ENCODE data around the gene C1GALT1C1L. TPM values are rescaled to one million over a fixed set of nuclear protein-coding genes. Genes with fewer than 3 reads are reported as not detected.
"Not testable (repeated sequence)": the region's sequence is repeated elsewhere in the genome, so short reads cannot be mapped to it uniquely, and the experiment has no call there.

The C1GALT1C1L gene
- total RNA-seq, 1 donor from 2014 or later = 0.47 TPM

DNA sequence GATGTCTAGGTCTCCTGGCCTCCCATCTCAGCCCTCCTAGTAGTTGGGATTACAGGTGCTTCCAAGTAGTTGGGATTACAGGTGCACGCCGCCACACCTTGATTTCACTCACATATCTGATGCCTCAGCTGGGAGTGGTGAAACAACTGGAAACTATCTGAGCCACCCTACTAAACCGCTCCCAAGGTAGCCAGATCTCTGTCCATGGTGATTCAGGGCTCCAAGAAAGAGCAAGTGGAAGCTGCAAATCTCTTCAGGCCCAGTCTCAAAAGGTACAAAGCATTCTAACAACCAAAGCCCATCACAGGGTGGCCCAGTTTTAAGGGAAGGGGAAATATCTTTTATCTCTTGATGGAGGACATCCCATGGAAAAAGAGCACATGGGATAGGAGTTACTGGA is 19.0 kb downstream of the C1GALT1C1L start:
- no peak for DNase-seq (ENCODE audit: extremely low read depth, low read depth, low spot score)

DNA sequence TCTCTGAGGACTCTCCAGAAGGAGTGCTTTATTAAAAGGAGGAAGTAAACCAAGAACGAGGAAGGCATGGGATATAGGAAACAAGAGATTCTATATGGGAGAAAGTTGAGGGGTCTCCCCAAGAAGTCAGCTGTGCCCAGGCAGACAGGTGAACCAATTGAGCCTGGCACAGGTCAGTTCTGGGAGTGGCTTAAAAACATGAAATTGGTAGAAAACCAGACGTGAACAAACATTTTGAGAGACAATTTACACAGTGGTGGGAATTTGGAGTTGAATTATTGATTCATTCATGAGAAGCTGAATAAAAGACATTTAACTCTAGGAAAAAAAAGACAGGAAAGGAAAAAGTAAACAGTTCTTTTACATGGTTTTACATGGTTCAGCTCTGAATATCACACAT is 22.7 kb downstream of the C1GALT1C1L start:
- no peak for DNase-seq (ENCODE audit: extremely low read depth, low read depth, low spot score)

DNA sequence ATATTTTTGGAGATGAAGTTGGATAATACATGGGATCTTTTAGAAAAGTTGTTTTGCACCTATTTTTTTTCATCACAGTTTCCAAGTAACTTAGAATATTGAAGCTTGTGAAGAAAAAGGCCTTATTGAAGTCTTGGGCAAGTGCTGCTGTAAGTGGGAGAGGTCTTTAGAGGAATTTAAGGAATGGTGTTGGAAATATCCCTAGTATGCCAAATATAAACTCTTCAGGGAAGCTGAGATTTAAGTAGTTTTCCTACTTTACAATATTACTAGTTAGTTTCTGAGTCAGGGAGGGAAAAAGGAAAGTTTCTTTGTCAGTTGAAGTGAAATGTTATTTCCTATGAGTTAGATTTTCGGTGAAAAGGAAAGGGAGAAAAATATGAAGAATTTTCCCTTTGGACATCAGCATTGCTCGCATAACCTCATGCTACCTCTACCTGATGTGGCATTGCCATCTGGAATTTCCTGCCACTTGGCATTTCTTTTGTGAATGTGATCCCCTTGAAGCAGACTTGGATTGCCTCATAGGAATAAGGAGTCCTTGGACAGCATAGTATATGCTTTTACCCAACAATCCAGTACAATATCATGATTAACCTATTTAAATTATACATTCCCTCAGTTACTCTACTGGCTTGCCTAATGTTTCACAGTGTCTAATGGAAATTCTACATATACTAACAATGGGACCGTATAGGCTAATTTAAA is 27.1 kb downstream of the C1GALT1C1L start:
- no peak for DNase-seq (ENCODE audit: extremely low read depth, low read depth, low spot score)

DNA sequence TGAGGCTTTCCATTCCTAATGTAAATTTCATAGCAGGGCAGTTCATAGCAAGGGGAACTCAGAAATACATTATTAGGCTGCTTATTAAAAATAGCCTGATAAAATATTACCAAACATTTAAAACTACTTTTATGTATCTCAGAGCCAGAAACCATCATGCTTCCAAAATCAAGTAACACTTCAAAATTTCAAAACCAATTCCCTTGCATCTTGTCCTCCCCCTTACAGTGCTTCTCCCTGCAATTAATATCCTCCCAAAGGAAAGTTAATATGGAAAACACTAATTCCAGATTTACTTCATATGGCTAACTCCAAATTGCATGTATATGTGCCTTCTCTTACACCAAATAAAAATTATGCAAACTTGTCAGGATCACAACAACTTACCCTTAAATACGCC is 32.5 kb downstream of the C1GALT1C1L start:
- DNase-seq (ENCODE audit: extremely low read depth, low read depth, low spot score) = no peak

DNA sequence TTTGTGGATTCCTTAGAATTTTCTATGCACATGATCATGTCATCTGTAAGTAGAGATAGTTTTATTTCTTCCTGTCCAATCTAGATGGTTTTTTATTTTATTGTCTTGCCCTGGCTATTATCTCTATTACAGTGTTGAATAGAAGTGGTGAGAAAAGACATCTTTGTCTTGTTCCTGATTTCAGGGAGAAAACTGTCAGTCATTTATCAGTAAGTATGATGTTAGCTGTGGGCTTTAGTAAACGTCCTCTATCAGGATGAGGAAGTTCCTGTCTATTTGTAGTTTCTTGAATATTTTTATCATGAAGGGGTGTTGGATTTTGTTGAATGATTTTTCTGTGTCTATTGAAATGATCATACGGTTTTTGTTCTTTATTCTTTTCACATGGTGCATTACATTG is 33.9 kb downstream of the C1GALT1C1L start:
- no peak for DNase-seq (ENCODE audit: extremely low read depth, low read depth, low spot score)

DNA sequence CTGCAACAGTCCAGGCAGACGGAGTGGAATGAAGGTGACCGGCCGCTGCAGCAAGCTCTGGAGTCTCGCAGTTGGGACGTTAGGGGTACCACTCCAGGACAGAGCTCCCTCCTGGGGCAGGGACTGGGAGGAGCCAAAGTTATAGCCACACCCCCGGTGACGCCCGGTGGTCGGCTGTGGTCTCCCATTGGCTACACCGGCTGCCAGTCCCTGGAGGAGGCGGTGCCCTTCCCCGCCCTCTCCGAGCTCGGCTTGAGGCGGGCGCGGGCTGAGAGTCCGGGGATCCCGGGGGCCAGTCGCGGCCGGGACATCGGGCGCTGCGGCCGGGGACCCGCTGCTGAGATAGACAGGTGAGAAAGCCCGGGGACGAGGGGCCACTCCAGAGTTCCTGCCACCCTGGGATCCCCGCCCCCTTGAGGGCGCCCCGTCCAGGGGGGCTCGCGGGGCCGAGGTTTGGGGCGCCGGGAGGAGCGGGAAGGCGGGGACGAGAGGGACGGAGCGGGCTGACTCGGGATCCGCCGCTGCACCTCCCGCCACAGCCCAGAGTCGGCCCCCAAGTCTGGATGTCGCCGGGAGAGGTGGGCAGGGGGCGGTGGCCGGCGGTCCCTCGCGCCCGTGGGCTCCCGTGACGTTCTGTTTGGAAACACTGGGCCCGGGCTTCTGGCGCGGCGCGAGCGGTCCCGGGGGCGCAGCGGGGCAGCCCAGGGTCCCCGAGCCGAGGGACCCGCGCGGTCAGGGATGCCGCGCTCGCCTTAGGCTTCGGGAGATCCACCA is 39.0 kb downstream of the C1GALT1C1L start, which contains the start of gene PLEKHH2:
TSS of gene PLEKHH2 (plus strand) at position 231 of the 774 bp plus-strand sequence. CDS start 7,414 bp downstream, outside the sequence.
- DNase-seq (ENCODE audit: extremely low read depth, low read depth, low spot score) = peak; percentile 20

DNA sequence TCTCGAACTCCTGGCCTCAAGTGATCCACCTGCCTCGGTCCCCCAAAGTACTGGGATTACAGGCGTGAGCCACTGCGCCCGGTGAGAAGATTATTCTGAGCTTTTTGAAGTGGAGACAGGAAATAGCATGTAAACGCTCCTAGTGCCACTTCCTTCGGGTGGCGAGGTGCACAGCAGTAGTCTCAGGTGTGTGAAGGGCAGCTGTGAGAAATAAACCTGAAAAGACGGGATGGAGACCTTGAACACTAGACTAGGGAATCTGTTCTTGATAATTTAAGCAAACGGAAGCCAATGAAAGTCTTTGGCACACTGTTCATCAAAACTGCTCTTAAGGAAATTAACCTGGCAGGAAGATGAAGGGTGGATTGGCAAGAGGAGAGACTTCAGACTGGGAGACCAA is 39.6 kb downstream of the C1GALT1C1L start:
- no peak for DNase-seq (ENCODE audit: extremely low read depth, low read depth, low spot score)

DNA sequence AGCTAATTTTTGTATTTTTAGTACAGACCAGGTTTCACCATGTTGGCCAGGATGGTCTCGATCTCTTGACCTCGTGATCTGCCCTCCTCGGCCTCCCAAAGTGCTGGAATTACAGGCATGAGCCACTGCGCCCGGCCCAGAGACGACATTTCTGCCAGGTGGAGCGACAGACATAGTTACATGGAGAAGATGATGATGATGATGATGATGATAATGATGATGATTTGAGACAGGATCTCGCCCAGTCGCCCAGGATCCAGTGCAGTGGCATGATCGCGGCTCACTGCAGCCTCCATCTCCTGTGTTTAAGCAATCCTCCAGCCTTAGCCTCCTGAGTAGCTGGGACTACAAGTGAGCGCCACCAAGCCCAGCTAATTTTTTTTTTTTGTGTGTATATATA is 40.1 kb downstream of the C1GALT1C1L start:
- not testable (repeated sequence) for DNase-seq (ENCODE audit: extremely low read depth, low read depth, low spot score)

DNA sequence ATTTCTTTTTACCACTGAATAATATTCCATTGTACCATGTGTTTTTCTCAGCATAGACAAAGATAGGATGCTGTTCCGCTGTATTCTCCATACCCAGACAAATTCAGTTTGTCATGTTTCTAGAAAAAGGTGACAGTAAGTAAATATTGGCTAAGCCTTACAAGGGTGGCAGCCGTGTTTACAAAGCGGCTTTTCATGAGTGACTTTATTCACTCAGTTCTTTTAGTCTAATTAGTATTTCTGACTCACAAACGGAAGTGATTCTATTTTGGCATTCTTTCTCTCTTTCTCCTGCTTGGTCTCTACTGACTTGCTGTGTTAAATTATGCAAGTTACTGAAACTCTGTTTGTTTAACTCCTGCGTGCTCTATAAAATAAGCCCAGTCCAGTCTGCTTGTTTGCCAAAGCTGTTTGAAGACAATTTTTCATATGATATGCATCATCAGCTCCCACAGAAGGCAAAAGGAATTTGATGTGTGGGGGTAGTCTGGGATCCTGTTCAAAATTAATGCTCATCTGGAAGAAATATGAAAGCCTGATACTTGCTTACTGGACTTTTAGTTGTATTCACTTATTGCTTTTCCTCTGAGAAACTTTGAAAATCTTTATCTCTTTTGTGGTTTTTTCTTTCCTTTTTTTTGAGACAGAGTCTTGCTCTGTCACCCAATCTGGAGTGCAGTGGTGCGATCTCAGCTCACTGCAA is 41.5 kb downstream of the C1GALT1C1L start:
- DNase-seq (ENCODE audit: extremely low read depth, low read depth, low spot score) = no peak

DNA sequence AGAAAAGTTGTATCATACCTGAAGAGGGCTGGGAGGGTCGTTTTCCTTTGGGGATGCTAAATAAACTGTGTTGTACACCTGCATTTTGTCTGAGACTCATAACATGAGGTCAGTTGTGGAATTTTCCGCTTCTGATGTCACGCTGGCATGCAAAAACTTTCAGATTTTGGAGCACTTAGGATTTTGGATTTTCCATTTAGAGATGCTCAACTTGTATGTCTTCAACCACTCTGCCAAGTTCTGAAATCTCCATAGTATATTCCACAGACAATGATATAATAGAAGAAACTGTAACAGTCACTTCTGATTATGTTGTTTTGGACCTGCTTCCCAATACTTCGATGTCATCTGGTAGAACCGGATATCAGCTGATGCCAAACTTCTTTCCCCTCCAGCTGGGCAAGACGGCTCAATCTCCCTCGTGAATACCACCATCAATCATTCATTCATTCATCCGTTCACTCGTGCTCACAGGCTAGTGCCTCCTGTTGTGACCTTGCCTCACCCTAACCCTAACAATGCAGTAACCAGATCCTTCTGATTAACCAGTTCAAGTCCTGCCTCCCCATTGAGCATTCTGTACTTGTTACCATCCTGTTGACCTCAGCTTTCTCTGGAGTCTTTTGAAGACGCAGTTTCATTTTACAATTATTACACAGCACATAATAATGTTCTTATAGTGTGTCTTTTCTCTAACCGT is 44.5 kb downstream of the C1GALT1C1L start:
- no peak for DNase-seq (ENCODE audit: extremely low read depth, low read depth, low spot score)

Other genes starting within 250 kb of the C1GALT1C1L start
- 16.9 and 17.1 TPM in 2 replicates for gene THADA, start 80.4 kb downstream of the C1GALT1C1L start, total RNA-seq
- 1.6 and 5.7 TPM in 2 replicates for gene PLEKHH2, start 39.2 kb downstream of the C1GALT1C1L start, total RNA-seq
- gene DYNC2LI1, start 97.6 kb upstream of the C1GALT1C1L start, total RNA-seq = 15.2 and 15.6 TPM in 2 replicates
- gene ABCG5, start 162.4 kb upstream of the C1GALT1C1L start, total RNA-seq = not detected in 2 replicates
- gene ABCG8, start 162.5 kb upstream of the C1GALT1C1L start, total RNA-seq = not detected in 2 replicates

All from glomerular endothelial cell (primary cell).